Measurements from ENCODE around the gene STAT3. TPM values are rescaled to one million over a fixed set of nuclear protein-coding genes. Genes with fewer than 3 reads are reported as not detected.

STAT3 gene
- polyA plus RNA-seq, 1 of the 3 experiments (the other 2 are of a cell fraction) = 35.7 TPM

DNA sequence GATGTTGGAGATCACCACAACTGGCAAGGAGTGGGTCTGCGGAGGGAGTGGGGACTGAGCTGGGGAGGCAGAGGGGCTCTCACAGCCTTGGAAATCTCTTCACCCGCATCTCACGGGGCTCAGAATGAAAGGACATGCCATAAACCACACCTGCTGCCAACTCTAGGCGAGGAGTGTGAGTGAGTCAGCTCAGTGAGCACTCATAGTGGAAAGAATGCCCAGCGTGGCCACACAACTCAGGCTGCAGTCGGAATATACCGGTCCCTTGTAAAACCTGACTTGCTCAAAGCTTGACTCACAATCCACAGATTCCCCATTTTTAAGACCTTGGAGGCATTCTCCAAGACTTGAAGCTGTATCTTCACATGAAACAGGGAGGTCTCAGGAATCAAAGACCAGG, 63.2 kb downstream of the STAT3 start (continued):
- TF ChIP-seq NRF1 (IDR thresholded peaks at IDR 0.05; ENCODE audit: low read depth, low read length) = no peak

GRCh38 chr17:42323268-42323773, 64.9 kb downstream of the STAT3 start:
- peaks cover 18% of the 10 kb centered on the region for H3F3A ChIP-seq (replicated peaks; ENCODE audit: insufficient read depth)
- H4K20me1 ChIP-seq (ENCODE audit: insufficient read depth) = no peaks in the 10 kb centered on the region
- ChIA-PET CTCF (interaction anchor here (0.7 to 26.2 kb wide), 24 partner anchors 8 to 204 kb away, joined by 3 to 683 read pairs (median 4); partner anchors contain the start of gene CAVIN1), POLR2A (interaction anchor here (1.5 kb wide), 1 partner anchor 83 kb away, joined by 5 read pairs; no protein-coding TSS in a partner anchor)
- H3K4me1 ChIP-seq (ENCODE audit: control insufficient read depth in 1 of 2, insufficient read depth in 2 of 2, low read depth in 1 of 2, low read length in 1 of 2) = peaks cover 6 to 27% of the 10 kb centered on the region in 2 experiments; a peak in 3 of 4 replicates
- H3K27ac ChIP-seq (ENCODE audit: low read depth in 2 of 2, low read length in 1 of 2) = no peak overlapping the region
- H2AFZ ChIP-seq (ENCODE audit: low read depth) = no peak overlapping the region
- H3K4me3 ChIP-seq (ENCODE audit: low read depth in 2 of 2, low read length in 1 of 2) = no peak overlapping the region
- no peak overlapping the region for H3K4me2 ChIP-seq
- H3K9me2 ChIP-seq = no peaks in the 10 kb centered on the region
- no peaks in the 10 kb centered on the region for H3K27me3 ChIP-seq (ENCODE audit: insufficient read depth)
- DNase-seq = no peak
- H3K9ac ChIP-seq = no peak overlapping the region
- no peaks in the 10 kb centered on the region for H3K9me3 ChIP-seq
- TF ChIP-seq MEF2A (IDR thresholded peaks at IDR 0.05; ENCODE audit: borderline replicate concordance, low read depth) (no peak), JUND (IDR thresholded peaks at IDR 0.05) (no peak), SMC3 (IDR thresholded peaks at IDR 0.05; ENCODE audit: low read depth, low read length) (no peak), CHD2 (IDR thresholded peaks at IDR 0.05; ENCODE audit: low read length, partially characterized antibody) (no peak), FOXM1 (IDR thresholded peaks at IDR 0.05; ENCODE audit: low read depth) (no peak), EP300 (IDR thresholded peaks at IDR 0.05; ENCODE audit: borderline replicate concordance in 1 of 2, low read depth in 1 of 2, low read length in 1 of 2) (no peak), GABPA (IDR thresholded peaks at IDR 0.05; ENCODE audit: low read depth) (no peak), TEAD4 (IDR thresholded peaks at IDR 0.05; ENCODE audit: borderline replicate concordance, insufficient read depth) (no peak), SIN3A (IDR thresholded peaks at IDR 0.05; ENCODE audit: borderline replicate concordance, low read depth, low read length) (no peak), NFIC (IDR thresholded peaks at IDR 0.05; ENCODE audit: borderline replicate concordance) (no peak), EZH2phosphoT487 (IDR thresholded peaks at IDR 0.05; ENCODE audit: borderline replicate concordance, low read depth) (no peak), GATA2 (CRISPR knock-in tag; IDR thresholded peaks at IDR 0.05) (no peak), TAF1 (IDR thresholded peaks at IDR 0.05; ENCODE audit: borderline replicate concordance, low read depth, low read length) (no peak), POLR2AphosphoS5 (IDR thresholded peaks at IDR 0.05; ENCODE audit: low read depth, low read length) (no peak), RFX5 (IDR thresholded peaks at IDR 0.05; ENCODE audit: low read length) (no peak), USF2 (IDR thresholded peaks at IDR 0.05; ENCODE audit: borderline replicate concordance, low read depth, low read length) (no peak), MAX (IDR thresholded peaks at IDR 0.05; ENCODE audit: low read depth) (no peak), MXI1 (IDR thresholded peaks at IDR 0.05; ENCODE audit: low read depth, low read length) (no peak)
- TF ChIP-seq, protein P1, sequence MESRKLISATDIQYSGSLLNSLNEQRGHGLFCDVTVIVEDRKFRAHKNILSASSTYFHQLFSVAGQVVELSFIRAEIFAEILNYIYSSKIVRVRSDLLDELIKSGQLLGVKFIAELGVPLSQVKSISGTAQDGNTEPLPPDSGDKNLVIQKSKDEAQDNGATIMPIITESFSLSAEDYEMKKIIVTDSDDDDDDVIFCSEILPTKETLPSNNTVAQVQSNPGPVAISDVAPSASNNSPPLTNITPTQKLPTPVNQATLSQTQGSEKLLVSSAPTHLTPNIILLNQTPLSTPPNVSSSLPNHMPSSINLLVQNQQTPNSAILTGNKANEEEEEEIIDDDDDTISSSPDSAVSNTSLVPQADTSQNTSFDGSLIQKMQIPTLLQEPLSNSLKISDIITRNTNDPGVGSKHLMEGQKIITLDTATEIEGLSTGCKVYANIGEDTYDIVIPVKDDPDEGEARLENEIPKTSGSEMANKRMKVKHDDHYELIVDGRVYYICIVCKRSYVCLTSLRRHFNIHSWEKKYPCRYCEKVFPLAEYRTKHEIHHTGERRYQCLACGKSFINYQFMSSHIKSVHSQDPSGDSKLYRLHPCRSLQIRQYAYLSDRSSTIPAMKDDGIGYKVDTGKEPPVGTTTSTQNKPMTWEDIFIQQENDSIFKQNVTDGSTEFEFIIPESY (IDR thresholded peaks at IDR 0.05; ENCODE audit: borderline replicate concordance, low read depth) = no peak
- TF ChIP-seq, protein P2, sequence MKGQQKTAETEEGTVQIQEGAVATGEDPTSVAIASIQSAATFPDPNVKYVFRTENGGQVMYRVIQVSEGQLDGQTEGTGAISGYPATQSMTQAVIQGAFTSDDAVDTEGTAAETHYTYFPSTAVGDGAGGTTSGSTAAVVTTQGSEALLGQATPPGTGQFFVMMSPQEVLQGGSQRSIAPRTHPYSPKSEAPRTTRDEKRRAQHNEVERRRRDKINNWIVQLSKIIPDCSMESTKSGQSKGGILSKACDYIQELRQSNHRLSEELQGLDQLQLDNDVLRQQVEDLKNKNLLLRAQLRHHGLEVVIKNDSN (IDR thresholded peaks at IDR 0.05; ENCODE audit: borderline replicate concordance, low read depth) = no peak
- H3K36me3 ChIP-seq (replicated peaks in 1 of 2; ENCODE audit: control insufficient read depth in 1 of 2, insufficient read depth in 2 of 2, low read length in 1 of 2) = peaks cover 27 to 56% of the 10 kb centered on the region in 2 experiments
- WGBS (ENCODE audit: low lambda C conversion rate) = 94% methylated on average over 5 of the region's 5 CpGs
- H3K79me2 ChIP-seq (ENCODE audit: insufficient read depth) = peaks cover 16% of the 10 kb centered on the region
